GM20000 (cell line): ENCODE data around the gene CELA1.
"Not testable (repeated sequence)": the region's sequence is repeated elsewhere in the genome, so short reads cannot be mapped to it uniquely, and the experiment has no call there.

ENCODE experiments used
- DNase-seq: peaks from one replicate; pipeline ENCODE4 v3.0.0; 2012; ENCODE audit warnings: low spot score
- TF ChIP-seq, protein P1 (sequence below): IDR thresholded peaks from 2 replicates; pipeline ENCODE4 v1.5.1; 2012; ENCODE audit warnings: mild to moderate bottlenecking, control low read depth; ENCODE audit errors: extremely low read depth, missing control alignments

Gene CELA1

DNA sequence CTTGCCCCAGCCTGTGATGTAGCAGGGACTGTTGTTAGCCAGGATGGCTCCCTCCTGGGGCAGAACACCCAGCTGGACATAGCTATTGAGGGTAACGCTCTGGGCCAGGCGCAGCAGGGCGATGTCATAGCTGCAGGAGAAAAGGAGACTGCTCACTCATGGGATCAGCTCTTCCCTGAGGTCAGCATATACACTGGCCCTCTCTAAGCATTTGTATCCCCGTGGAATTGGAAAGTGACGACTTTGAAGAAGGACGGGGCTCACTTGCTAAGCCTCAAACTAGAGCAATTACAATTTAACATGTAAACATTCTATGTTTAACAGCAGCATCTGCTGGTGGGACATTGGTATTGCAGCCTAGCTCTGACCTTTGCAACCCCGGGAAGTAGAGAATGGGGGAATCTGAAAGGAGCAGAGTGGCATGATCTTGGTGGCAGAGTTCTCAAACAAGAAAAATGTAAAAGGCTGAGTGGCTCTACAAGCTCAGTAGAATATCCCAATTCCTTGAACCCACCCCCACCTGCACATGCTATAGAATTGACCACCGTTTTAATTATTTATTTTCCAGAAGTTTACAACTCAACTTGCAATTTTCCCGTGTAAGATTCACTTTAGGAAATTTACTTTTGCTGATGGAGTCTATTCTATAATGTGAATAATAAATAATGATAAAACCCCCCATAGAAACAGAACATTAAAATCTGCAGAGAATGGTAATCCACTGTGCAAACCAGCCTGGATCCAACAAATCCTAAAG lies 5.0 kb downstream of the CELA1 start:
- TF ChIP-seq, protein P1, sequence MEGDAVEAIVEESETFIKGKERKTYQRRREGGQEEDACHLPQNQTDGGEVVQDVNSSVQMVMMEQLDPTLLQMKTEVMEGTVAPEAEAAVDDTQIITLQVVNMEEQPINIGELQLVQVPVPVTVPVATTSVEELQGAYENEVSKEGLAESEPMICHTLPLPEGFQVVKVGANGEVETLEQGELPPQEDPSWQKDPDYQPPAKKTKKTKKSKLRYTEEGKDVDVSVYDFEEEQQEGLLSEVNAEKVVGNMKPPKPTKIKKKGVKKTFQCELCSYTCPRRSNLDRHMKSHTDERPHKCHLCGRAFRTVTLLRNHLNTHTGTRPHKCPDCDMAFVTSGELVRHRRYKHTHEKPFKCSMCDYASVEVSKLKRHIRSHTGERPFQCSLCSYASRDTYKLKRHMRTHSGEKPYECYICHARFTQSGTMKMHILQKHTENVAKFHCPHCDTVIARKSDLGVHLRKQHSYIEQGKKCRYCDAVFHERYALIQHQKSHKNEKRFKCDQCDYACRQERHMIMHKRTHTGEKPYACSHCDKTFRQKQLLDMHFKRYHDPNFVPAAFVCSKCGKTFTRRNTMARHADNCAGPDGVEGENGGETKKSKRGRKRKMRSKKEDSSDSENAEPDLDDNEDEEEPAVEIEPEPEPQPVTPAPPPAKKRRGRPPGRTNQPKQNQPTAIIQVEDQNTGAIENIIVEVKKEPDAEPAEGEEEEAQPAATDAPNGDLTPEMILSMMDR = peak; percentile 98
- peak; percentile 75 for DNase-seq

DNA sequence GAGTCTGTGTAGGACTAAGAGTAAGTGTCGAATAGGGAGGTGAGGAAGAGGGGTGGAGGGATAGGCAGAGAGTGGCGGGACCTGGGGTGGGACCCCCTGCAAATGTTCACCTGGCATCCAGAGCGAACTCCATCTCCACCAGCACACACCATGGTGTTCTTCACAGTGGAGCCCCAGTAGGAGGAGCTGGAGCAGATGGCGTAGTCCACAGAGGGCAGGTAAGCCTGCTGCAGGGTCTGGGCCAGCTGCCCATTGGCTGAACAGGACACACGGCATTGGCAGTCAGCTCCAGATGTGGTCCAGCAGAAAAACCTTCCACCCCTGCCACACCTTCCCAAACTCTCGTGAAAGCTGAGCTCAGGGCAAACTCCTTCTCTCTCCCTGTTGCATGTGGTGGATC lies 6.7 kb downstream of the CELA1 start:
- TF ChIP-seq, protein P1 = no peak
- no peak for DNase-seq

DNA sequence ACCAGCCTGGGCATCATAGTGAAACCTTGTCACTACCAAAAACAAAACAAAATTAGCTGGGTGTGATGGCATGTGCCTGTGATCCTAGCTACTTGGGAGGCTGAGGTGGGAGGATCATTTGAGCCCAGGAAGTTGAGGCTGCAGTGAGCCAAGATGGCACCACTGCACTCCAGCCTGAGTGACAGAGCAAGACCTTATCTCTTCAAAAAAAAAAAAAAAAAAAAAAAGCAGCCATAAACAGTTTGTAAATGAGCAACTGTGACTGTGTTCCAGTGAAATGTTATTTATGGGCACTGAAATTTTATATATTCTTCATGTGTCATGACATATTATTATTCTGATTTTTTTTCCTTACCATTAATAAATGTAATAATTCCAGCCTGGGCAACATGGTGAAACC lies 9.1 kb downstream of the CELA1 start:
- DNase-seq = not testable (repeated sequence)

DNA sequence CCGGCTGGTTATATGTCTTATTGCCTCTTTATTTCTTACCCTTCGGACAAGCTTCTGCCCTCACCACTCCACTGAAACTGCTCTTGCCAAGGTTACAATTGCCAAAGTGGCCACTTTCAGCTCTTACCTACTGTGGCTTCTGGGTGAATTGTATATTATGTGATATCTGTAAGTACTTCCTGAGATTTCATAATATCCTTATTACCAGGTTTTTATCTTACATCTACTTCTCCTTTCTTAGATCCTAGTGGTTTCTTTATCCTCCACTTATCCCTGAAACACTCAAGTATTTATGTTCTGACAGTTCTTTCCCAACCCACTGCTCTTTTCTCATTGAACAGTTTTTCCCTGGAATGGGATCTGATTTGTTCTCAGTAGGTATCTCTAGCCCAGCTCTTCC lies 10.5 kb downstream of the CELA1 start:
- no peak for DNase-seq

DNA sequence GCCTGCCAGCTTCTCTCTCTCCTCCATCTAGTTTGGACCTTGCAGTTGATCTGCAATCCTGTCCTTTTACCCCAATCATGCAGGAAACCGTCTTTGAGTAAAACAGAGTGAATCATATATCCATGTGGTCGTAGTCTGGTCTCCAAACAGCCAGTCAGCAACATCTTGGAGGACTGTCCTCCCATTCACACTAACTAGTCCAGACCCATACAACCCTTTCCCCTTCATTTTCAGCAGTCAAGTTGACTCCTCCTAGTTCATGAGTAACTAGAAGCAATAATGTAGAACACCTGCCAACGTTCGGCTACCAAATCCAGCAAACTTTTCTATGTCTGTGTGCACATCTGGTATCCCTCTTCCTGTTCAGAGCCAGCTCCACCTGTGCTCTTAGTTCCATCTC lies 11.7 kb downstream of the CELA1 start:
- TF ChIP-seq, protein P1 = no peak
- no peak for DNase-seq

More for the DNA sequence above, 10.5 kb downstream of the CELA1 start:
- TF ChIP-seq, protein P1 = no peak

DNA sequence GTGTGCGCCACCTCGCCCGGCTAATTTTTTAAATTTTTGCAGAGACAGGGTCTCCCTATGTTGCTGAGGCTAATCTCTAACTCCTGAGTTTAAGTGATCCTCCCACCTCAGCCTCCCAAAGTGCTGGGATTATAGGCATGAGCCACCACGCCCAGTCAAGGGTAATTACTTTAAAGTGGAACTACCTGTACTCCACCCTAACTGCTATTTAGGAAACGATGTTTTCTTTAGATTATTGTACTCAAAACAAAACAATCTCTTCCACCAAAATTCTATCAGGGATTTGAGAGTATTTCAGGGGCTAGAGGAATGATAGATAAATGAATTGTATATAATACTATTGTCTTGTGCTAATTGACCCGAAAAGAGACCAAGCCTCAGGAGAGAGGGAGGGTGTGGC lies 12.9 kb downstream of the CELA1 start:
- TF ChIP-seq, protein P1 = no peak

DNA sequence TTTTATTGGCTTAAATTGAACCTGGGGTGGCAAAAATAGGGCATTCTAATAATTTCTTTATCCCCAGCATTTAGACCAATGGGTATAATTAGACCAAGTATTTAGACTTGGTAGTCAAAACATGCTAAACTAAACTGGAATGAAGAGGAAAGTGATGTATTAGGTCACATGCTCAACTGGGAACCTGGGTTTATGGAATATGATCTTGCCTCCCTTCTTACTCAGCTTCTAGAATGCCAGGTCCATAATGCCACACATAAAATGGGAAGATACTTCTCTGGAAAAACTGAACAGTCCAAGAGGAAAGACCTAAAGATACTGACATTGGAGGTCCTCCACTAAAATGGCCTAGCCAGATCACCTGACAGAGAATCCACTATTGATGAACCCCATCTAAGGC lies 16.3 kb downstream of the CELA1 start:
- DNase-seq = no peak
- TF ChIP-seq, protein P1 = no peak

More for the DNA sequence above, 12.9 kb downstream of the CELA1 start:
- no peak for DNase-seq

DNA sequence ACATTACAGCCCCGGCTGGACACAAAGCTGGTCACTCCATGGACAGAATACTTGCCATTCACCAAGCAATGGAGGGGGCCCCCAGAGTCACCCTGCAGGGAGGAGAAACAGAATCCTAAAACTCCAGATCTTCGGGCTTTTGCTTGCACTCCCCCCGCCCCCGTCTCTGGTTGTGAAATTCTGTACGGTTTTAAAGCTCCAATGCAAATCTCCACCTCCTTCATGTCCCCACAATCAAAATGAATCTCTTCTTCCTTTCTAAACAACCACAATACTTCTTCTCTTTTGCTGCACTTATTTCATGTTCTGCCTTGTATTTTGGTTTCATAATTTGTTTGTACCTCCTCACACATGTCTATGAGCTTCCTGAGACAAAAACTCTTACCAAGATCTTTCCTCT lies 16.7 kb downstream of the CELA1 start:
- TF ChIP-seq, protein P1 = no peak

More for the DNA sequence above, 16.7 kb downstream of the CELA1 start:
- peak; percentile 31 for DNase-seq
